IMR-90 (cell line): ENCODE measurements around the gene IFITM10. TPM values are rescaled to one million over a fixed set of nuclear protein-coding genes. Genes with fewer than 3 reads are reported as not detected.

Experiments
- ATAC-seq: fragments of 200-7000 bp; cut with Tn5 transposase; 2 replicates; pipeline ENCODE4 v1.9.1; 2020; ENCODE audit warnings: low read depth, mild to moderate bottlenecking, moderate library complexity
- BruUV-seq: library from RNA; stranded (reverse); fragments of 400-500 nt; replicated peaks from 2 replicates; lab custom pipeline; 2021; lab: Mats Ljungman, UMichigan
- CTCF ChIA-PET: fragments of 300-600 bp; formaldehyde crosslinking; extraction: SDS; loops from one replicate; lab custom pipeline; 2021; ENCODE audit warnings: antibody characterized with exemption; lab: Yijun Ruan, JAX
- POLR2A ChIA-PET: fragments of 300-600 bp; sonication (Branson Sonifier 250); formaldehyde crosslinking; loops from one replicate; lab custom pipeline; 2022; ENCODE audit warnings: antibody characterized with exemption; ENCODE audit not compliant: unreplicated experiment; lab: Charles Lee
- DNase-seq: peaks from one replicate; pipeline ENCODE4 v3.0.0; 2013
- H2AFZ ChIP-seq: replicated peaks from 2 replicates; pipeline ENCODE3; 2013; ENCODE audit warnings: low read length, mild to moderate bottlenecking; ENCODE audit not compliant: poor library complexity
- H2AK5ac ChIP-seq: 2 replicates; pipeline ENCODE4 v1.6.1; 2013; ENCODE audit warnings: low read depth, low read length, inconsistent platforms
- H2AK9ac ChIP-seq: replicated peaks from 2 replicates; pipeline ENCODE3; 2013; ENCODE audit warnings: mild to moderate bottlenecking, low read depth, low read length, moderate library complexity; ENCODE audit not compliant: poor library complexity
- H2BK120ac ChIP-seq: 2 replicates; pipeline ENCODE4 v1.6.1; 2013; ENCODE audit warnings: low read depth, low read length, inconsistent platforms
- H2BK15ac ChIP-seq: 3 replicates; pipeline ENCODE4 v1.6.1; 2013; ENCODE audit warnings: low read depth, low read length, inconsistent platforms
- H2BK20ac ChIP-seq: 2 replicates; pipeline ENCODE4 v1.6.1; 2013; ENCODE audit warnings: low read depth, mild to moderate bottlenecking, inconsistent platforms, low read length, moderate library complexity
- H2BK5ac ChIP-seq: 2 replicates; pipeline ENCODE4 v1.6.1; 2013; ENCODE audit warnings: mild to moderate bottlenecking, low read depth, low read length, inconsistent platforms; ENCODE audit not compliant: poor library complexity, severe bottlenecking
- H3K14ac ChIP-seq: replicated peaks from 2 replicates; pipeline ENCODE4 v1.6.1; 2013; ENCODE audit warnings: low read depth, low read length, inconsistent platforms
- H3K18ac ChIP-seq: 2 replicates; pipeline ENCODE4 v1.6.1; 2013; ENCODE audit warnings: low read depth, low read length, control low read depth
- H3K23ac ChIP-seq: 2 replicates; pipeline ENCODE4 v1.6.1; 2013; ENCODE audit warnings: low read depth, low read length, inconsistent platforms
- H3K27ac ChIP-seq: 2 replicates; pipeline ENCODE4 v1.5.1; 2013; ENCODE audit warnings: mild to moderate bottlenecking, control low read depth, low read length; ENCODE audit not compliant: insufficient read depth
- H3K27me3 ChIP-seq: 2 replicates; pipeline ENCODE4 v1.6.1; 2013; ENCODE audit warnings: low read length; ENCODE audit not compliant: control insufficient read depth, insufficient read depth
- H3K36me3 ChIP-seq: 2 replicates; pipeline ENCODE4 v1.6.1; 2013; ENCODE audit warnings: low read length, mixed read lengths; ENCODE audit not compliant: control insufficient read depth, insufficient read depth
- H3K4ac ChIP-seq: 2 replicates; pipeline ENCODE4 v1.6.1; 2013; ENCODE audit warnings: low read depth, low read length, inconsistent platforms
- H3K4me1 ChIP-seq: 2 replicates; pipeline ENCODE4 v1.6.1; 2013; ENCODE audit warnings: low read length, mixed read lengths; ENCODE audit not compliant: control insufficient read depth, insufficient read depth
- H3K4me2 ChIP-seq: 2 replicates; pipeline ENCODE4 v1.6.1; 2013; ENCODE audit warnings: low read depth, mild to moderate bottlenecking, control low read depth, low read length, moderate library complexity
- H3K4me3 ChIP-seq: 2 replicates; pipeline ENCODE4 v1.5.1; 2013; ENCODE audit warnings: low read depth, mild to moderate bottlenecking, control low read depth, low read length, moderate library complexity; ENCODE audit not compliant: insufficient read depth
- H3K56ac ChIP-seq: 2 replicates; pipeline ENCODE4 v1.6.1; 2013; ENCODE audit warnings: low read length, inconsistent platforms; ENCODE audit not compliant: insufficient read depth; ENCODE audit errors: extremely low read depth
- H3K79me1 ChIP-seq, 2 experiments: 2 replicates each; pipeline ENCODE4 v1.6.1; 2013; ENCODE audit warnings: low read length in 2 of 2, inconsistent platforms in 1 of 2, low read depth in 1 of 2
- H3K9ac ChIP-seq: 2 replicates; pipeline ENCODE4 v1.6.1; 2013; ENCODE audit warnings: low read depth, low read length, control low read depth
- H3K9me1 ChIP-seq: 2 replicates; pipeline ENCODE4 v1.6.1; 2013; ENCODE audit warnings: low read length, inconsistent platforms; ENCODE audit not compliant: insufficient read depth
- H3K9me3 ChIP-seq: 2 replicates; pipeline ENCODE4 v1.6.1; 2013; ENCODE audit warnings: low read length; ENCODE audit not compliant: control insufficient read depth, insufficient read depth
- H4K20me1 ChIP-seq: 2 replicates; pipeline ENCODE4 v1.6.1; 2013; ENCODE audit warnings: low read length, inconsistent platforms; ENCODE audit not compliant: insufficient read depth
- H4K5ac ChIP-seq: 2 replicates; pipeline ENCODE4 v1.6.1; 2013; ENCODE audit warnings: mild to moderate bottlenecking, low read depth, low read length, control low read depth
- H4K8ac ChIP-seq, 2 experiments: 2 replicates each; pipeline ENCODE4 v1.6.1; 2013; ENCODE audit warnings: low read depth in 2 of 2, low read length in 2 of 2, control low read depth in 1 of 2, inconsistent platforms in 1 of 2
- H4K91ac ChIP-seq: 2 replicates; pipeline ENCODE4 v1.6.1; 2013; ENCODE audit warnings: low read depth, low read length, inconsistent platforms; ENCODE audit not compliant: insufficient read depth
- MAFK ChIP-seq: IDR thresholded peaks from 2 replicates; pipeline ENCODE4 v1.6.1; 2012; ENCODE audit warnings: low read depth, low read length, improper control_type of control experiment
- NFE2L2 ChIP-seq: fragments of 150-350 bp; IDR thresholded peaks from 2 replicates; pipeline ENCODE4 v1.6.1; 2016; ENCODE audit warnings: low read depth, mild to moderate bottlenecking, low read length
- WGBS, 2 experiments: methylation state at CpG; one replicate each; pipeline versions ENCODE4 v1.1.5 to v1.1.7; 2013; ENCODE audit warnings: missing lambda C conversion rate in 2 of 2; ENCODE audit not compliant: insufficient read length in 1 of 2; ENCODE audit errors: extremely low coverage in 2 of 2; 5-methylcytosine and 5-hydroxymethylcytosine counted together
- dilution Hi-C: fragments of 300-500 bp; cut with HindIII; formaldehyde crosslinking; loops from one replicate; pipeline ENCODE4 v1.14.3; 2018; ENCODE audit warnings: low sequenced_read_pairs; ENCODE audit not compliant: unreplicated experiment
- in situ Hi-C: fragments of 300-500 bp; cut with MboI; formaldehyde crosslinking; loops from 3 replicates; pipeline ENCODE4 v1.14.3; 2019; ENCODE audit warnings: low sequenced_read_pairs, inconsistent platforms, mixed read lengths
- intact Hi-C: fragments of 100-400 bp; cut with micrococcal nuclease; formaldehyde crosslinking; loops from 2 replicates; pipeline ENCODE4 v1.10.0; 2022
- polyA plus RNA-seq, 3 experiments: library from polyadenylated mRNA; depleted of rRNA; stranded (reverse); fragments of >200 nt; gene quantifications; 2 replicates each; pipeline ENCODE4 v1.2.3, GENCODE V29; 2012; ENCODE audit warnings: low replicate concordance in 1 of 3
- total RNA-seq: library from RNA; depleted of rRNA; stranded (reverse); fragments of >200 nt; gene quantifications from 2 replicates; pipeline ENCODE4 v1.2.3, GENCODE V29; 2012

Gene IFITM10
- total and polyA plus RNA-seq, 2 of the 4 experiments (the other 2 are of a cell fraction), result 0.15 to 0.18 TPM

GRCh38 chr11:1782031-1782590 lies 31.7 kb upstream of the IFITM10 start:
- no TSS peak for BruUV-seq
- Histone ChIP-seq H3K4me3 (no peak overlapping the region), H4K20me1 (no peaks in the 10 kb centered on the region; the same call in 1 of the 2 replicates), H3K4me2 (no peak overlapping the region), H2AK5ac (no peak overlapping the region), H2BK120ac (no peak overlapping the region), H3K56ac (no peak overlapping the region), H3K23ac (no peak overlapping the region), H3K9ac (no peak overlapping the region), H4K5ac (no peak overlapping the region), H3K27me3 (peaks cover 59% of the 10 kb centered on the region), H3K79me1 (no peaks in the 10 kb centered on the region), H3K9me1 (no peaks in the 10 kb centered on the region), H3K14ac (no peak overlapping the region), H2BK20ac (no peak overlapping the region), H4K91ac (no peak overlapping the region), H3K18ac (no peak overlapping the region), H3K9me3 (no peaks in the 10 kb centered on the region), H3K4ac (no peak overlapping the region), H2AK9ac (peak overlapping the region; percentile 7), H4K8ac (no peak overlapping the region), H3K4me1 (peaks cover 3% of the 10 kb centered on the region; the same call in 1 of the 2 replicates), H2BK15ac (no peak overlapping the region), H3K27ac (no peak overlapping the region), H3K36me3 (no peaks in the 10 kb centered on the region), H2BK5ac (no peak overlapping the region), H2AFZ (peak overlapping the region; percentile 28)
- intact Hi-C loops, result no loop called here
- ChIA-PET CTCF (no interaction called here), POLR2A (no interaction called here)
- dilution Hi-C loops, result no loop called here
- peak; percentile 77 for TF ChIP-seq MAFK
- no peak for TF ChIP-seq NFE2L2
- DNase-seq (no peak), ATAC-seq (no peak)
- 90% methylated on average over 2 of the region's 13 CpGs; no CpG with 5 or more reads in 1 of the 2 experiments for WGBS, 2 experiments
- in situ Hi-C loops, result no loop called here
